PFSK-1 (cell line): ENCODE data around the gene ARV1.

Source experiments
- FOXP2 ChIP-seq: optimal IDR thresholded peaks from 2 replicates; pipeline ENCODE3; 2011; ENCODE audit warnings: borderline replicate concordance, control low read depth, inconsistent platforms; ENCODE audit not compliant: insufficient read depth; ENCODE audit errors: extremely low read length, extremely low read depth
- POLR2AphosphoS5 ChIP-seq: IDR thresholded peaks from 2 replicates; pipeline ENCODE4 v1.6.1; 2012; ENCODE audit warnings: low read depth, mild to moderate bottlenecking, control low read depth, low read length, moderate library complexity
- REST ChIP-seq, 2 experiments: IDR thresholded peaks; 2 replicates each; pipeline versions ENCODE4 v1.6.1 to v1.8.0; 2011 to 2012; ENCODE audit warnings: low read depth in 2 of 2, low read length in 2 of 2, control low read depth in 1 of 2, inconsistent platforms in 1 of 2, mild to moderate bottlenecking in 1 of 2, moderate library complexity in 1 of 2; ENCODE audit not compliant: insufficient read depth in 1 of 2
- SIN3A ChIP-seq: IDR thresholded peaks from 2 replicates; pipeline ENCODE4 v1.6.1; 2012; ENCODE audit warnings: mild to moderate bottlenecking, low read length, moderate library complexity, borderline replicate concordance; ENCODE audit not compliant: insufficient read depth
- TAF1 ChIP-seq: IDR thresholded peaks from 2 replicates; pipeline ENCODE4 v1.6.1; 2012; ENCODE audit warnings: low read length, control low read depth, borderline replicate concordance; ENCODE audit not compliant: insufficient read depth

The ARV1 gene

GRCh38 chr1:231029841-231030240, 50.9 kb downstream of the ARV1 start:
- no peak for TF ChIP-seq SIN3A
- no peak for TF ChIP-seq TAF1
- no peak for TF ChIP-seq POLR2AphosphoS5

DNA sequence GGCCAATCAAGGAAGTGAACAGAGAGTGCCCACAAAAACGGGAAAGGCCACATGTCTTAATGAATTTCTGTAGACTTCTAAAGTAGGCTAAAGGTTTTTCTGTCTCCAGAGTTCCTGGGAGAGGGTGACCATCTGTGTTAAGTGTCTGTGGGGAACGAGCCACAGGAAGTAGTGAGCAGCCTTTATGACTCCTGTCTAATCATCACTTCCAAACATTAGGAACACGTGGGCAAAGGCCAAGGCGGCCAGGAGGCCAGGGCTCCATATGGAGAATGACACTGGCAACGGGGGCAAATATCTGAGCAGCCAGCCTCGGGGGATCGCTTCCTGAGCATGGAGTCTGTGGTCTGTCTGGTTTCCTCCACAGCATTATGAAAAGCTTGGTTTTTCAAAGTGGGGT, 54.1 kb downstream of the ARV1 start:
- TF ChIP-seq POLR2AphosphoS5 (no peak), TAF1 (no peak), REST (IDR thresholded peaks at IDR 0.05; ENCODE audit: insufficient read depth in 1 of 2, low read depth in 2 of 2, low read length in 2 of 2) (no peak), FOXP2 (no peak), SIN3A (no peak)

- TF ChIP-seq FOXP2 (no peak), TAF1 (no peak), POLR2AphosphoS5 (no peak)
These were observed 56.9 kb downstream of the ARV1 start for GRCh38 chr1:231035799-231036198.

- TF ChIP-seq POLR2AphosphoS5 (no peak), SIN3A (no peak), FOXP2 (no peak), TAF1 (no peak), REST (IDR thresholded peaks at IDR 0.05; ENCODE audit: insufficient read depth in 1 of 2, low read depth in 2 of 2, low read length in 2 of 2) (no peak)
These were observed 57.5 kb downstream of the ARV1 start for GRCh38 chr1:231036416-231036815.

- no peak for TF ChIP-seq REST (IDR thresholded peaks at IDR 0.05; ENCODE audit: insufficient read depth in 1 of 2, low read depth in 2 of 2, low read length in 2 of 2)
- no peak for TF ChIP-seq SIN3A
- no peak for TF ChIP-seq TAF1
- no peak for TF ChIP-seq POLR2AphosphoS5
- TF ChIP-seq FOXP2: no peak
These were observed 59.0 kb downstream of the ARV1 start for GRCh38 chr1:231037585-231038517.

- TF ChIP-seq REST (IDR thresholded peaks at IDR 0.05; ENCODE audit: insufficient read depth in 1 of 2, low read depth in 2 of 2, low read length in 2 of 2) (no peak; a peak in 1 of 4 replicates), TAF1 (no peak), POLR2AphosphoS5 (no peak), SIN3A (no peak), FOXP2 (no peak)
These were observed 60.5 kb downstream of the ARV1 start for GRCh38 chr1:231039161-231040018.
